HG03135 (cell line): ENCODE data around the gene MYO1E.

ENCODE experiments used
- ATAC-seq: cut with Tn5 transposase; IDR thresholded peaks from one replicate; pipeline ENCODE4 v1.9.1; 2021; ENCODE audit warnings: mild to moderate bottlenecking, moderate library complexity; ENCODE audit not compliant: unreplicated experiment

MYO1E gene

DNA sequence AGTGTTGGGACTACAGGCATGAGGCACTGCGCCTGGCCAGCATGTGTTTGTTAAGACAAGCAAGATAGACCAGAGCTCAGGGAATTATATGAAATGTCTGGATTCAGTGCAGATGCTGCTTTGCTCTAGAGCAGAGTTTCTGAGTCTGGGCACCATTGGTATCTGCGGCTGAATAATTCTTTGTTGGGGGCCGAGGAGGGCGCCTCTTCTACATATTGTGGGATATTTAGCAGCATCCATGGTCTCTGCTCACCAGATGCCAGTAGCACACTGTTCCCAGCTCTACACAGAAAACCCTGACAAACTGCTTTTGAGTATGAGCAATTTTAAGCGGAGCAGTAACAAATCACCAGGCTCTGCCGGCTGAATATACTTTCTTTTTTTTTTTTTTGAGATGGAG is 169.7 kb downstream of the MYO1E start:
- no peak for ATAC-seq

DNA sequence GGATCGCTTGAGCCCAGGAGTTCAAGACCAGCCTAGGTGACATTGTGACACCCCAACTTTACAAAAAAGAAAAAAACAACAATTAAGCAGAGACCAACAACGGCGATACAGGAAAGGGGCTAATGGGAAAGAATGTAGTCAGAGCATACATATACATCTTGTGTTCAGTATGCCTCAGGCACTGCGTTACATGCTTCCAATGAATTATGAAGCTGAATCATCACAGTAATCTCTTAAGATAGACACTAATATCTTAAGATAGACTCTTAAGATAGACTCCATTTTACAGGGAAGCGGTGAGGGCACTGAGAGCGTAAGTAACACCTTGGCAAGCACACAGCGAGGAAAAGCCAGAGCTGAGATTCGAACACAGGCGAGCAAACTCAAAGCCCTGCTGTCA is 172.1 kb downstream of the MYO1E start:
- ATAC-seq, result no peak

DNA sequence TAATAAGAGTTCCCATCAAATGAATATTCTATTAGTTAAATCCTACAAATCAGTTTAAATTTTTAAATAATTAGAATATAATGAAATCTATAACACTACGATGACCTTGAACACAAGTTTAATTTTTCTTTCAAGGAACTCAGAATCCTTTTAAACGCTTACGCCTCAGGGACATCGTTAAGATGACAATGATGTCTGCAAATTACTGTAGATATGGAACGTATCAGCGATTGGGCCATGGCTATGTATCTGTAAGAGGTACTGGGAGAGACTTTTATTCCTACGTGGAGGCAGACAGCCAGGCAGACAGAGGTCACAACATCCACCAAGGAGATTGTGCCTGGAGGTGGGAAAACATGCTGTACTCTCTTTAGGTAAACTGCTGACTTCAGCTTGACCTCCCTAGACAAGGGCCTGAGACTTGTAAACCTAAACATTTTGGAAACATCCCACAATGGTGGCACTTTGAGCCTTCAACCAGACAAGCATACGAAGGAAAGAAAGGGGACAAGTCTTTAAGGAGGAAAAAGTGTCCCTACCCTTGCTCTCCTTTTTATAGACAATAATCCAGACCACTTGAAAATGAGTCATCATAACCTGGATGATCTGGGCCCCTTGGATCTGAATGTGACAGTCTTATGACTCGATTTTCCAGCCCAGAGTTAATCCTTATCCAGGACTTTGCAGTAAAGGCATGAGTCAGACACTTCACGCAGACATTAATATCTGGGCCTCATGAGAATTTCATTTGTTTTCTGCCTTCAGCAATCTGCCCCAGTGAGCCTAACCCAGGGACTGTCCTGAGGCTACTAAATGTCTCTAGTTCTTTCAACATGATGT is 172.8 kb downstream of the MYO1E start:
- no peak for ATAC-seq

DNA sequence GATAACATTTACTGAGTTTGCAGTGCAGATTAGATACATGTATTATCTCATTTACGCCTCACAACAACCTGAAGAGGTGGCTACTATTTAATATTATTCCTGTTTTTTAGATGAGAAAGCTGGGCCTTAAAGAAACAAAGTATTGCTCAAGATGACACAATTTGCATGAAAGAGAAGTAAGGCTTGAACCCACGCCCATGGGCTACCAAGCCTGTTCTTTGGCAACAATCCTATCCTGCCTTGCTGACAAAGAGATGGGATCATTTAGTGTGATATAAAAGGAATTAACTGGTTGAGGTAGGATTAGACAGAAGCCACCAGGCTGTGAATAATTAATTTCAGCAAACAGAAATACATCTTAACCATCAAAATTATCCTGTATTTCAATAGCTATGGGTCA is 175.2 kb downstream of the MYO1E start:
- ATAC-seq, result no peak

DNA sequence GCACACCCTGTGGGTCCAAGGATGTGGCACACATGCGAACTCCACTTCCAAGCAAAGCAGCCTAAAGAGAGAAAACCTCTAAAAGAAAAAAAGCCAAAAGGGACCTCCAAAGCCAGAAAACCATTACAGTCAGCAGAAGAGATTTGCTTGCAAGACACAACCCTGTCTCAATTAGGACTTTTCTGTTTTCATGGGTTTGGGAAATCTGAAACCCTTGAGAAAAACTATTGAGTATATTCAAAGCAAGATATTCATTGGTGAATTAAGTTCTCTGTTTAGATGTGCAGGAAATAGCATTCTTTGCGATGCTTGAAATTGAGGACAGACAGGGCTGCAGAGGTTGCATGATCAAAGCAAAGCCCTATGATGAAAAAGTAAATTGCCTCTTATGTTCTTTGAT is 176.3 kb downstream of the MYO1E start:
- ATAC-seq, result no peak

DNA sequence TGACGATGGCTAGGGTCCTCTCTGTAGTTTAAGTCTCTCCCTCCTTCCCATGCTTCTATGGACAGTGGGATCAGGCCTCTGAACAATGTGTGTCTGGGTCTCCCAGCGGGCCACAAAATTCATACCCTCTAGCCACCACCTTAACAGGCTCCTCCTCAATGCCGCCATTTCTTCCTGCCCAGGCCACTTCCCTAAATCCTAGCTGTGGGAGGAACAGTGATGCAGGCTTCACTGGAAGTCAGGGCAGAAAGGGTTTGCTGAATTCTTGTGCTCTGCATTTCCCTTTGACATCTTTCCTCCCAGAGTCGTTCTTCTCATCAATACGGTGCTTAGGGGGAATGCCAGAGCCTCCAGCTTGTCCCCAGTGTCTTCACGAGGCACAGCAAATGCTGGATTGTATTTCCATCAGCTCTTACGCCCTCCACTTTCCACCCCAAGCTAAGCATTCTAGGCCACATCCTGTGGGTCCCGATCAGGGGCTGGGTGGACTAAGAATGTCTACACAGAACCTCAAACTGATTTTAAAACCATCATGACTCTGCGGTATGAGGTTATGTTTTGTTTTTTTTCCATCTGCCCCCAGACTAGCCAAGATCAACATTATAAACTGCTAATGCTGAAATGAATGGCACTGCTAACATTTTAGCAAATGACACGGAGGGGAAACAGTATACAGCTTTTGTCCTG is 177.9 kb downstream of the MYO1E start:
- ATAC-seq, result no peak

DNA sequence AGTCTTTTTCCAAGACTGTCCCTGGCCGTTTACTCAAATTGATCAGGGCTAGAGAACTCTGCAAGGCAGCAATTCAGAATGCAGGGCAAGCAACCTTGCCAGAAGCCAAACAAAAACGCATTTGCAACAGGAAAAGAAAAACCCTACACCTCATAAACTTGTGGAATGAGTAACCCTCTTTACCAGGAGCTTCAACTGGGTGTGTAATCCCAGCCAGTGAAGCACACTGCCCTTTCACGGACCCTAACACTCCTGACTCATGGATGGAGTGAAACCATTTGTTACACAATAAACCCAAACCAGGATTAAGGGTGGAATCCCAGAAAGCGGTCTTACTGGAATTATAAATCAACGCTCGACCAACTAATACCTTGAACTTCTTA is 180.8 kb downstream of the MYO1E start:
- no peak for ATAC-seq

GRCh38 chr15:59190291-59190690 is 182.4 kb downstream of the MYO1E start:
- no peak for ATAC-seq

GRCh38 chr15:59189241-59189640 is 183.4 kb downstream of the MYO1E start:
- no peak for ATAC-seq

GRCh38 chr15:59186501-59186900 is 186.2 kb downstream of the MYO1E start:
- ATAC-seq, result no peak

DNA sequence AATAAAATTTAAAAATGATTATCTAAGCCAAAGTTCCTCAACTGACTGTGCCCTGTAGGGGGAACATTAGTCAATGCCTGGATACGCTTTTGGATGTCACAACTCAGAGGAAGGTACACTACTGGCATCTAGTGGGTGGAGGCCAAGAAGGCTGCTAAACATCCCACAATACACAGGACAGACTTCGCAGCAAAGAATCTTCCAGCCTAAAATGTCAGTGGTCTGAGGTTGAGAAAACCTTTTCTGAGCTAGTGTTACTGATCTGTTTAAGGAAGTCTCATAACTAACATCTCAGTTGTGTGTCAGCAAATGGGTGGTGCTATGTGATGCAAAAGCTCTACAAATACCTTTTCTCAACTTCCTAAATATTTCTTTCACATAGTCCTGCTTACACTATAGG is 186.9 kb downstream of the MYO1E start:
- ATAC-seq, result no peak

- ATAC-seq, result no peak
Observed at GRCh38 chr15:59180945-59181600, 191.6 kb downstream of the MYO1E start.

- no peak for ATAC-seq
Observed at GRCh38 chr15:59179717-59180116, 193.0 kb downstream of the MYO1E start.

- no peak for ATAC-seq
Observed at GRCh38 chr15:59178151-59178695, 194.4 kb downstream of the MYO1E start.

DNA sequence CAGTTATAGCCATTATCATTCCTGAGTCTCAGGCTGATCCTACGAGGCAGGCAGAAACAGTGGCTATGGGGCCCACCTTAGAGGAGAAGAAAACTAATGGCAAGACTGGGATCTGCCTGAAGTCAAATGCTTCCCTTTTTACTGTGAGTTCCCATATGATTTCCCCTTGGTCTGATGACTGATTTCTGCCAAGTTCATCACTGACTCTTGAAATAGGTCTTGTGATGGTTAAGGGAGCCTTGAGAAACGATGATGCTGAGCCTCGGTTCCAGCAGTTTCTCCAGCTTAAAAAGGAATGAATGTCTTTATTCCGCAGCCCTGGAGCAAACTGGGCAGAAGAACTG is 195.4 kb downstream of the MYO1E start:
- ATAC-seq, result no peak

DNA sequence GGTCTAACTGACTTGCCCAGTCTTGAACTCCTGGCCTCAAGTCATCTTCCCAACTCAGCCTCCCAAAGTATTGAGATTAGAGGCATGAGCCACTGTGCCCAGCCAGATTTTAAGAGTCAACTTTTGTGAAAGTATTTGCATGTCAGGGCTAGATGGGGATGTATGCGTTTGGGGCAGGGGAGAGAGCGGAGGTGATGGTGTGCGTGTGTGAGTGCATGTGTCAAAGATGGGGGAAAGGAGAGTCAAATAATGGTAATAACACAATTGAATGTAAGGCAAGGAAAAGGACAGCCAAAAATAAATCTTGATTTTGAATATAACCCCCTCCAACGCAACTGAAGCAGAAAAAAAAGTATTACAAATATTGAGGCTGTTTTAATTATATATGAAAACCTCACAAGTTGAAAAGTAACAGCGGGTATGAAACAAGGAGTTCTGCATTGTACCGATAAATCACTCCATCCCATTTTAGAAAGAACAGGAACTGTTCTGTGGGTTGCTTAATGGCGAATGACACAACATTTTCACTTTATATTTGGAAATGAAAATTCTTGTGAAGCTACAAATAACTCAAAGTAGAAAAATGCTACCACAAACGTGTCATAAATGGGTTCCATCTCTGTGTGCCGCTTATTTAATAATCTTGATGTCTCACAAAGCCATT is 195.9 kb downstream of the MYO1E start:
- no peak for ATAC-seq

GRCh38 chr15:59174835-59175831 is 197.5 kb downstream of the MYO1E start:
- ATAC-seq, result no peak

GRCh38 chr15:59174151-59174834 is 198.4 kb downstream of the MYO1E start:
- no peak for ATAC-seq

GRCh38 chr15:59173194-59173593 is 199.5 kb downstream of the MYO1E start:
- no peak for ATAC-seq
